GOT3 (cell line): ENCODE measurements around the gene S100A9.
A peak's percentile ranks its signal among the peaks of the same experiment; 100 is the strongest.

Experiments
- DNase-seq: peaks from one replicate; lab custom pipeline; 2025; ENCODE audit warnings: mixed read lengths; lab: John Stamatoyannopoulos, UW

S100A9 gene

DNA sequence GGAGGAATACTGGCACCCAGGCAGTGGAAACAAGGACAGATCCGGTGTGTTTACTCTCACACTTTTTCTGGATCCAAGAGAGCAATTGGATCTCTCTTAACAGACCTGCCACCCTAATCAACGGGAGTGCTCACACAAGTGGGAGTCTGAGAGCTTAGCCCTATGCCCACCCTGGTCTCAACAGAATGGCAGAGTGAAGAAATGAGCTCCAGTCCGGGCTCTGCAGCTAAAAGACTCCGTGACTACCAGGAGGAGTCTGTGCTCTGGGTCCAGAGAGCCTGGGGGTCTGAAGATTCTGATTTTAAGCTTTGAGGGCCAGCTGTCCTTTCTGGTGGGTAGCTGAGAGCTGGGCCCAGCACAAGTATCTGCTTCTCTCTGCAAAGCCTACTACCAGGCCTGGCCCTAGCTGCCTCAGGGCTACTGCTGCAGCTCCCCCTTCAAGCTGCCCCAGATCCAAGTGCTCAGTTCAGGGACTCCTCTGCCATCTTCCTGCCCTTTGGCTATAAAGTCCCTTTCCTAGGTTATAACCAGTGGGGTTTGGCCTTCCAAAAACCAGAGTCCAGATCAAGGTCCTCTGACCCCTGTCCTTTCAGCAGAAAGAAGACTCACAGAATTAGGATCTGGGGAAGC lies 3.9 kb downstream of the S100A9 start:
- no peak for DNase-seq

DNA sequence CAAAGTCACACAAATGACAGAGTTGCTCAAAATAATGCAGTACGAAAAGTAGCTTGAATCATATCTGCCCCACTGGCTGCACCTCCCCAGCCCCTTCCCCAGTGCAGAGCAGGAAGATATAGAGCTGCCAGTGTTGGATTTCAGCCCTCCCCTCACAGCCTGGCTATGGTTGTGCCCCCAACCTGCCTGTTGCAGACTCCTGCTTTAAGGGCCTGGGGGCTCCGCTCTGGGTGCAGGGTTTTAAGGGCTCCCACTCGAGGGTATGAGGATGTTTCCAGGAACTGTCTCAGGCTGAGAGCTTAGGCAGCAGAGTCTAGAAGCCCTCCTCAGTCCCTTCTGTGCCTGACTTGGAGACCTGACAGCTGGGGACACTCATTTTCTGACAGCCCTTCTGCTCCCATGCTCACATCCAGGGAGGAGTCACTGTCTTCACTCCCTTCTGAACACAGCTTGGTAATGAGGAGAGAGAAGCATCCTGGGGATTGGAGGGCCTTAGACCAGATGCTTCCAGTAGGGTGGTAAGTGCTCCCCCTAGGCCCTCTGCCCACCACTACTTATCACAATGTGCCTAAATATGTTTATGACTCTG lies 4.6 kb downstream of the S100A9 start:
- no peak for DNase-seq

DNA sequence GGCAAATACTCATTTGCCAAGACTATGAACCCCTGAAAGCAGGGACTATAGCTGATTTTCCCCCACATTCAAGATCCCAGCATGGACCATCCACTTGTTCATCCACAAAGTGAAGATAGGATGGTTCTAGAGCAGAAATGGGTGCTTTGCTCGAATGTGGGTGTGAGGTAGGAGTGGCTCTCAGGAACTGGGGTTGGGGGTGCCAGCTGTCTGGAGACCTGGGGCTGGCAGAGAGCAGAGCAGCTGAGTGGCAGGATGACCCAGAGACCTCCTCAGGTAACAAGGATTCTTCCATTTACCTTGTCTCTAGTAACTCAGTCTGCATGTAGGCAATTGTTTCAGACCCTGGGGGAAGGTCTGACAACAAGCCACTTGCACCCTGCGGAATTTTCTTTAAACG lies 6.0 kb downstream of the S100A9 start:
- no peak for DNase-seq

GRCh38 chr1:153364156-153364555 lies 6.5 kb downstream of the S100A9 start:
- DNase-seq = no peak

GRCh38 chr1:153364766-153365666 lies 7.4 kb downstream of the S100A9 start:
- DNase-seq = no peak

- no peak for DNase-seq
These were observed 8.0 kb downstream of the S100A9 start for GRCh38 chr1:153365696-153366095.

GRCh38 chr1:153366261-153366660 lies 8.6 kb downstream of the S100A9 start:
- no peak for DNase-seq

- no peak for DNase-seq
These were observed 9.4 kb downstream of the S100A9 start for GRCh38 chr1:153367090-153367489.

GRCh38 chr1:153368495-153368894 lies 10.8 kb downstream of the S100A9 start:
- DNase-seq = no peak

DNA sequence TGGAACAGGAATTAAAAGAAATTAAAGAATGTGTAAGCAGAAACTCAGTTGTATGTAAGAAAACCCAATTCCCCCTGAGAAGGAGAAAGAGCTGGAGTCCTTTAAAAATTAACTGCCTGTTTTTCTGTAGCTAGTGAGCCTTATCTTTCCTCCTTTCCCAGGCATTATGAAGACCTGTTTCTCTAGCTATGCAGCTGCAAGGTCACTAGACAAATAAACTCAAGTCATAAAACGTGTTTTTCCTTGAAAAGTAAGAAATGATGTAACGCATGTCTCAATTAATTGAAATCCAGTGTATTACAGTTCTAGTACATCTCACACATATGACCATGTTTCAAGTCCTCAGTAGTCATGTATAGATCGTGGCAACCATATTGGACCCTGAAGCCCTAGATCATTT lies 12.5 kb downstream of the S100A9 start:
- no peak for DNase-seq

GRCh38 chr1:153371231-153371630 lies 13.6 kb downstream of the S100A9 start:
- DNase-seq = no peak

DNA sequence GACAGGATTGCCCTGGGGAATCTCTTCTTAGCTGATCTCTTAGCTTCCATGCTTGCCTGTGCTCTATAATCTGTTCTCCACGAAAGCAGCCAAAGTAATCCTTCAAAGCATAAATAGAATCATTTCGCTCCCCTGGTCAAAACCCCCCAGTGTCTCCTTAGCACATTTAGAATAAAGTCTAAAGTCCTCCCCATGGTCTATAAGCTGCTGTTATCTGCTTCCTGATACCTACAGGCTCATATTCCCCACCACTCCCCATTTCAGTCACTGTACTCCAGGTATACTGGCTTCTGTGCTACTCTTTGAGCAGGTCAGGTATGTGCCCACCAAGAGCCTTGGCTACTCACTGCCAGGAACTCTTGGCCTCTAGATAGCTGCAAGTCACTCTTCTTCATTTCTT lies 14.9 kb downstream of the S100A9 start:
- DNase-seq = no peak

DNA sequence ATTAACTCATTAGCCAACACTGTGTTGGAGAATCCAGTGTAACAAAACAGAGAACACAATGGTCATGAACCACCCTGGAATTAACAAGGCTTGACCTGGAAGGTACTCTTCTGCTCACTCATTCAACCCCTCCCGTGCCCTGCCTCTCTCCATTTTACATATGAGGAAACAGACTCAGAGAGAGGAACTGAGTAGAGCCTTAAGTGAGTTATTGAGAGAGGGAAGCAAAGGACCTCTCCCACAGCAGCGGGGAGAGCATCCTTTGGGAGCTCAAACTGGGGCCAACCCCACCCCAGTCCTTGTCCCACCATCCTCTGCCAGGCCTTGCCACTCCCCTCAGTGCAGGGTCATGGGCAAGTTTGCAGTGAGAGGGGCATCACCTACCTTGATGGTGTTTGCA lies 16.4 kb downstream of the S100A9 start:
- no peak for DNase-seq

- DNase-seq = peak; percentile 6
These were observed 17.9 kb downstream of the S100A9 start, which contains the start of gene S100A12 for GRCh38 chr1:153375511-153375910. S100A12 (minus strand) TSS chr1:153375621; CDS start chr1:153374592, 1,029 bp downstream.

GRCh38 chr1:153379591-153379990 lies 21.9 kb downstream of the S100A9 start:
- DNase-seq = no peak

GRCh38 chr1:153380711-153381110 lies 23.1 kb downstream of the S100A9 start:
- DNase-seq = no peak

- DNase-seq = no peak
These were observed 27.4 kb downstream of the S100A9 start for GRCh38 chr1:153384958-153385580.

DNA sequence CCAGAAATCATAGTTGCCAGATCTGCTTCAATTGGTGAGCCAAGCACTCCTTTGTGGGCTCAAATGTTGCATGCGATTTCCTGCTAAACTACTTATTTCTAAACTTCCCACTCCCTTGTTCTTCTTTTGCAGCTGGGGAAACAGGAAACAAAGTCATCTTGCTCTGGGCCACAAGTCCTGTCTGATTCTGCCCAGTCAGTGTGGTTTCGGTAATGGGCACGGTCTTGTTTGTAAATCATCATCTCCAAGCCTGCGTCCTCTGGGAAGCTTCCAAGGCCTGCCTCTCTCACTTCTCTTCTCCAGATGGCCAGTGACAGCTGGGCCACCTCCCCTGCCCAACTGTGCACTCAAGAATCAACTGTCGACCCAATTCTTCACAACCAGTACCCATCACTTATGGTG lies 28.8 kb downstream of the S100A9 start:
- DNase-seq = no peak

DNA sequence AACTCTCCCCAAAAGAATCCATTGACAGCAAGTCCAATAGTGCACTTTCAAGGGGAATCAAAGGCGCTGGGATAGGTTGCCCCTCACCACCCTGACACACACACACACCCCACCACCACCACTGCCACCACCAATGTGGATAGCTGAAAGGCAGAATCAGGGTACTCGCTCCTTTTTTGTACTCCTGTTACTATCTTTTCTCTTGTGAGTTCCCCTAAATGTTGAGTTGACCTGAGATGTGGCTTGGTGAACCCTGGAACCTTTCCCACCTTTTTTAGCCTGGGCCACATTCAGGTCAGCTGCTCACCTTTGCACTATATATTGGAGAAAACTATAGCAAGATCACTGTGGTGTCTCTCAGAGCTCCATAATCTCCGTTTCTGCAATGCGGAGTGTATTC lies 29.3 kb downstream of the S100A9 start:
- DNase-seq = no peak

DNA sequence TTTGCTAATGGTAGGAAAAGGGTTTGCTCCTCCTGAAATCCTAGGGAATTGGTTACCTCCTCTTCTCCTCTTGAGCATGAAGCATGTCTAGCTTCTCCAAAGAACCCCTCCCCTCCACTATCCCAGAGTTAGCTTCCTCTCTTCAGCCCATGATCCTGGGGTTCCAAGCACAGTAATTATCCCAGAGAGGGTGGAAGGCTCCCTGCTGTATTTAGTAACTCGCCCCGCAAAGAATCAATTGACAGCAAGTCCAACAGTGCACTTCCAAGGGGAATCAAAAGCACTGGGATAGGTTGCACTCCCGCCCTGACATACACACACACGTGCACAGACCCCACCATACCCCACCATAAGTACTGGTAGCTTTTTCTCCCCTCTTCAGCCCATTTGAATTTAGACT lies 30.1 kb downstream of the S100A9 start:
- no peak for DNase-seq

DNA sequence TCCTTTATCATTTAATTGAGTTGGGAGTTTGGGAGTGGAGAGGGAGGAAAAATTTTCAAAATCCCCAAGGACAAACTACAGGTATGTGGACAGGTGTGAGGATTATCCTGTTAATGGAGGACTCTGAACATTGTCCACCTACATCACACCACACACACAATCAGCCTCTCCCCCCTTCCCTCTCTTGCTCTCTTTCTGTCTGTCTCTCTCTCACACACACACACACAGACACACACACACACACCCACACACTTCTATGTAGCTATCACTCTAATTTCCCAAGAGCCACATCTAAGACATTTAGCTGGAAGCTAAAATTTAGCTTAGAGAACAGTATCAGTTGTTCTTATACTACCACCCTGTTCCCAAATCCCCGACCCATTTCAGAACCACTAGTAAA lies 31.7 kb downstream of the S100A9 start:
- DNase-seq = no peak
